Activated T-cell treated with anti-CD3 and anti-CD28 coated beads for 1 hour (primary cell): ENCODE data around the gene RBM33.

ENCODE experiments used
- DNase-seq: peaks from one replicate; pipeline ENCODE4 v3.0.0-alpha.2; 2020; ENCODE audit warnings: low read depth

RBM33 gene

DNA sequence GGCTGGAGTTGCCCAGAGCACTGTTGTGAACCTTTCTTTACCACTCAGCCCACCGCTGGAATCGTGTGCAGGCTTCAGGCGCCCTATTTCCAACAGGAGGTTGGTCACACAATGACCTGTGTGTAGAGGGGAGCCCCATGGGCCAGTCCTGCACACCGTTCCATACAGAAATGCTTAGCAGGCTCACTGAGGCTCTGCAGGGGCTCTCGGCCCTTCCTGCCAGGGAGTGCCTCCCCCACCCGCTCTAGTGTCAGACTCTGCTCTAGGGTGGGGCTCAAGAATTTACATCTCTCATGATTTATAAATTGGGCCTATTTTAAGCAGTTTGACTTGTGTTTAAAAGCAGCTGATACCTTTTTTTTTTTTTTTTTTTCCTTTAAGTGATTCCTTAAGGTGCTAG lies 125.8 kb downstream of the RBM33 start:
- DNase-seq: no peak

DNA sequence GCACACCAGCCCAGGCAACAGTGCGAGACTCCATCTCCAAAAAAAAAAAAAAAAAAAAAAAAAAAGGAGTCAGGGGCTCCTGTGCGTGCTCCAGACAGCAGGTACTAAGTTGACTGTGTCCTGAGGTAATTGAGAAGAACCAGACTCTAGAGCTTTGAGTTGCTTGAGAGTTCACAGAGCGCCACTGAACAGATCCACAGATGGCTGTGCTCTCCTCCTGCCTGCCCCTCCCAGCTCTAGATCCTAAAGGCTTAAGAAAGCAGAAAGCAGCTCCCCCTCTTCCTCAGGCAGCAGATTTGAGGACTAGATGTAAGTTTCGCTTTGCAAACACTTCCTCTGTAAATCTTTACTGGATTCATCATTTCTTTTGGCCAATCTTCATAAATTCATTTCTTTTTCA lies 129.1 kb downstream of the RBM33 start:
- no peak for DNase-seq

DNA sequence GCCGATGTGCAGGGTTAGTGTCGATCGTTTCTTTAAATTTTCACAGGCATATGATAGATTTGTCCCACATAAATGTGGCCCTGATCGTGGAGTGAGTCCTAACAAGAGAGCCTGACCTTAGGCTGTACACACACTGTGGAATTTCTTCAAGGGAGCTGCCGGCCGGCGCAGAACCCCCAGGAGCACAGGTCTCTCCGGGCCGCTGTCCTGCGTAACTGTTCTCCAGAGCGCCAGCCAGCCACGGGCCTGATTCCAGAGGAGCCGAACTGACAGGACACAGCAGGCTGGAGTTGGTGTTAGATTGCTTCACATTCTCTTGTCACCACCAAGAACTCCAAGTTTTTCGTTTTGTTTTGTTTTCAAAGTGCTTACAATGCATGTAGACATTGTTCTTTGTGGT lies 130.5 kb downstream of the RBM33 start:
- DNase-seq: no peak

DNA sequence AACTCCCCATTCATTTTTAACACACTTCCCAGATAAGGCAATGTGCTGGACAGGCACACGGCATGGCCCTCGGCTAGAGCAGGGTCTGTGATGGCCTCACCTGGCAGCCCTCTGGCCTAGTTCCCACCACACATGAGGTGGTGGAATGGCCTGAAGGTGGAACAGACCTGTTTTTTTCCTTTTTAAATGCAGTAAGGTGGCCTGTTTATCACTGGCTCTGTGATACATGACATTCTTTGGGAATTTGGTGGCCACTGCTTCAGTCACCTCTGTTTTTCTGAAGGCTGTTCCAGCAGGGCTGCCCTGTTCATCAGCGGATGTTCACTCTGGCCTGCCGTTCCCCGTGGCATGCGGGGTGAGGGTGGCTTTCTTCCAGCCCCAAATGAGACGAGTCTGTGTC lies 131.2 kb downstream of the RBM33 start:
- no peak for DNase-seq

DNA sequence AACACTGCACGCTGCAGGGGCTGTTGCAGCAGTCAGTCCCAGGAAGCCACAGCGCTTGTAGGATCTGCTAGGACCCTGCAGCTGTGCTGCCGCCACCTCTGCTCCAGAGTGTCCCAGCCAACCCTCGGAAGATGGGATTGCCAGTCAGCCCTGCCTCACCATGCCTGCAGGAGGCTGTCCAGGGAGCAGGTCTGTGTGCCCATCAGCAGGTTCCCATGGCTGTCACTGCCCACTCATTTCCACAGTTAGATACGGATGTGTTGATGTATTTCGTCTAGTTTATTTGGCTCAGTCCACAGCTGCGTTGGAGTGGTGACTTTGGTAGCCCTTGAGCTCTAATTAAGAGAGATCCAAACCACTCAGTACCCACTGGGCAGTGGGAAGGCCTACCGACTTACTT lies 132.1 kb downstream of the RBM33 start:
- DNase-seq: no peak

DNA sequence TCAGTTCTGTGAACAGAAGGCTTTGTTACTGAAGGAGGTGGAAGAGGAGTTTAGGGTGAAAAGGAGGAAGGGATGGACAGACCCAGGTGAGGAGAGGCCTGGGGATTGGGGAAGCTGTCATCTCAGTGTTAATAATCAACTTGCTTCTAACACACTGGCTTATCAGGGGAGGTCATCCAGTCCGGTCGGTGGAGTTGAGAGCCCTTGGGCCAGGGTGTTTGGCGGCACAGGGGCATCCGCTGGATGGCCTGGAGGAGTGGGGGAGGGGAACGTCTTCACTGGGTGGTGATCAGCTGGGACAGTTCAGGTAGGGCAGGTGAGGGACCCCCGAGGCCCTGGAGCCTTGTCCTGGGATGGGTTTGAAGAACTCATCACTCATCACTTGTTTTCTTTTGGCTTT lies 133.9 kb downstream of the RBM33 start:
- DNase-seq: no peak

DNA sequence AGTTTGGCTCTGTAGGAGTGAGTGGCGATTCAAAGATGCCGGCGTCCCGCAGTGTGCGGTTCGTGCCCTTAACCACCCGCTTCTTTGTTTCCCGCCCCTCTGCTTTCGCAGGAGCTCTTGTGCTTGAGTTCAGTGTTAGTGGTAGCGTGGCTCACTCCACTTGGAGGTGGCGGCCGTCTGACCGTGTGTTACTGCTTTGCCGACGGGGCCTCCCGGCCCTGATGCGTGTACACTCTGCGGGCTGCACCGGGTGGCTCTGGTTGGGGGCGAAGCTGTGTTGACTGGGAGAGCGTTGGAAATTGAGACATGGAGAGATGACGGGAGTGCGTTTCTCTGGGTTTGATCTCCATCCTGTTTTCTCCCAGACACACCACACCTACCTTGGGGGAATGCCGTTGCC lies 136.4 kb downstream of the RBM33 start:
- no peak for DNase-seq

DNA sequence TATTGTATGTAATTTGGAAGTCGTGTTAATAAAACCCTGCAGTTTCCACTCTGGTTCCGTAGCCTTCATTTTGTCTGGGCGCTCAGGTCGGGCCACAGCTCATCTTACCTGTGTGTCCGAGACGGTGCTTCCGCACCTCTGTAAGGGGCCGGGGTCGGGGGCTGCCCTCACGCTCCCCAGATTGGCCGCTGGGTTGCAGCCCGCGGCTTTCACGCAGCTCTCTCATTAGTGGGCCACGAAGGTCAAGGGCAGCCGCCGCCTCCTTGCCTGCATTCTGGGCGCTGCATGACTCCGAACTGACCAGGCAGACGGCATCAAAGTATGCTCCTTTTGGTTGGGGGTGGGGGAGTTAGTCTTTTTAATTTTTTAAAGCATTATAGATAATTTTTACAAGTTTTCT lies 137.0 kb downstream of the RBM33 start:
- no peak for DNase-seq

DNA sequence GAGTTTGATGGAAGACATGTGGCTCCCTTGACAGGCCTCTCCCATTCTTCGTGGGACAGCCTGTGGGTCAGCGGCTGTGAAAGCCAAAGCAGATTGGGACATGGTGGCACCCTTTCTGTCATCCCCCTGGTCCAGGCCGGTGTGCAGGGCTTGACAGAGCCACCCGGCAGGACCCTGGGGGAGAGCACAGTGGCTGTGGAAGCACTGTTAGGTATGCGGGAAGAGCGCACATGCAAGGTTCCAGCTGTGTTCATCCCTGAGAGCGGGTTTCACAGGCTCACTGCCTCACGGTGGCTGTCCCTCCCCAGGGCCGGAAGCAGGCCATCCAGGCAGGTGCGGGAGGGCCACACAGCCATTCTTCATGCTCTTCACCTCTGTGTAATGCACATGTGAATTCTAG lies 138.0 kb downstream of the RBM33 start:
- no peak for DNase-seq

DNA sequence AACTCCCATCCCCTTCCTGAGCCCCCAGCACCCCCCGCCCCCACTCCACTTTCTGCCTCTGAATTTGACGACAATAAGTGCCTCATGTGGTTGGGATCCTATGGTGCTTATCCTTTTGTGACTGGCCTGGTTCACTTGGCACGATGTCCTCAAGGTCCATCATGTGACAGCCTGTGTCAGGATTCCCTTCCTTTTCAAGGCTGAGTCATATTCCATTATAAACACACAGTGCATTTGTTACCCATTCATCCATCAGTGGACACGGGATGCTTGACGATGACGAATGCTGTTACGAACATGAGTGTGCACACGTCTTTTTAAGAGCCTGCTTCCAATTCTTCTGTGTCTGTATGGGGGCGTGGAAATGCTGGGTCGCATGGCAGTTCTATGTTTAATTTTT lies 141.1 kb downstream of the RBM33 start:
- no peak for DNase-seq

DNA sequence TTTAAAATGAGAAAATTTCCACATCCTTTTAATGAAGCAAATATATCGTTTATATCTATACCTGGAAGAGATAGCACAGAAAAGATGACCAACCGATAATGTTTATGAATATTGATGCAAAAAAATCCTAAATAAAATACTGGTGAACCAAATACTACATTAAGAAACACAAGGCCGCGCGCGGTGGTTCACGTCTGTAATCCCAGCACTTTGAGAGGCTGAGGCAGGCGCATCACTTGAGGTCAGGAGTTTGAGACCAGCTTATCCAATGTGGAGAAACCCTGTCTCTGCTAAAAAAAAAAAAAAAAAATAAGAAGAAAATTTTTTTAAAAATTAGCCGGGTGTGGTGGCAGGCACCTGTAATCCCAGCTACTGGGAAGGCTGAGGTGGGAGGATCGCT lies 142.0 kb downstream of the RBM33 start:
- no peak for DNase-seq

DNA sequence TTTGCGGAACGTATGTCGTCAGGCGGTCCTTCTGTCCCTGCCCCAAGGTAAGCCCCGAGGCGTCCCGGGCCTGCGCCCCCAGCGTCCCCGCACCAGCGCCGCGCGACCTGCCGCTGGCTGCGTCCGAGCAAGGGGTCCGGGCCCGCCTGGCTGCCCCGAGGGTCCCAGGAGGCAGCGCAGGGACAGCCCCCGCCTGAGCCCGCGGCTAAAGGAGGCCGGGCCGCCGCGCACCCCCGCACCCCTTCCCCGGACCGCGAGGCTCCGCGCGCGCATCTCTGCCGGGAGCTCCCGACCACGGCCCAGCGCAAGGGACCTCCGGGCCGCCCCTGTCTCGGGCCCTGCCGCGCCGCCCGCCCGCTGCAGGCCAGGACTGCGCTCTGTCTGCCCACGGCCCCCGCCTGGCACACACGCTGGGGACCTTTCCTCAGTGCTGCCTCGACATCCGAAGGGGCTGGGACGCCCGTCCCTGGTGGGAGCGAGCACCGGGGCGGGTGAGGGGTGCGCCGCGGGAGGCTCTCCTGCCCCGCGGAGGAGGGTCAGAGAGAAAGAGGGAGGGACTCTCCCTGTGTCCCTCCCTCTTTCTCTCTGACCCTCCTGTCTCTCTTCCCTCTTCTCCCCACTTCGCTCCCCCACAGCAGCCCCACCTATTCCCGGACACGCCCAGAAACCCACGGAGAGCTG lies 142.8 kb downstream of the RBM33 start:
- DNase-seq: no peak

DNA sequence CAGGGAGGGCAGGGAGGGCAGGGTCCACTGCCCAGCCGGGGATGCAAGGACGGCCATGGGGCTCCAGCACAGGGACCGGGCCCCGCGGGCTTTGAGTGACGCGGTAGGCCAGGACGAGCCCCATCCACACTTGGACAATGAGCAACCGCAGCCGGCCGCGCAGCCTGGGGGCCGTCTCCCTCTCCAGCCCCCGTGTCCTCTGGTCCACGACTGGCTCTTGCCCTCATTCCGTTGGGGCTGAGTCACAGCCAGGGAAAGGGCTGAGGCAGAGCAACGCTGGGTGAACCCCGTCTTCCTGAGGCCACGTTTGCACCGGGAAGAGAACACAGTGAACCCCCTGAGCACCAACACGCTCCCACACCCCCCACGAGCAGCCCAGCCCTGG lies 144.1 kb downstream of the RBM33 start:
- no peak for DNase-seq

DNA sequence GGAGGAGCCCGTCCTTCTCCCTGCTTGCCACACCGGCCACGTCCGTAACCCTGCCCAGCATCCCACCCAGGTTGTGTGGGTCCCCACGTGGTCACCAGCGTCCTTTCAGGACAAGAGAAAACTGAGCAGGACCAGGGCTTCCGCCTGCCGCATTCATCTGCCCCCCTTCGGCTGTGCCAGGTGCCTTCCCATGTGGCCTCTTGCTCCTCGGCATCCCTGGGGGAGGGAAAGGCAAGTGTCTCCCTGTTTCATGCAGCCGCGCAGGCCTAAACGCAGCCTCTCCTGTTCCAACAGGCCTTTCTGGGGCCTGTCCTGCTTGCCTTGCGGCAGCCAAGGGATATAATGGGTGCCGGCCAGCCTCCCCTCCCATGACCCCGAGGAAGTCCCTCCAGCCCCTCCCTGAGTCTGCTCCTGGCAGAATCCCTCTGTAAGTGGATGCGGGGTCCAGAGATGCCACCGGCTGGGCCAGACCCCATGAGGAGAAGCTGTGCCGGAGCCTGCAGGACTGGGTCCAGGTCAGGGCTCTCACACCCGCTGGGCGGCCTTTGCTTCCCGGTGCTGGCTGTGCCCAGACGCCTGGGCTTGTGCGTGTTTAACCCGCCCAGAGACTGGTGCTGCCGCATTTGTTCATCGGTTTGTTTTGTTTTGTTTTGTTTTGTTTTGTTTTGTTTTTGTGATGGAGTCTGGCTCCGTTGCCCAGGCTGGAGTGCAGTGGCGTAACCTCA lies 144.7 kb downstream of the RBM33 start:
- no peak for DNase-seq

DNA sequence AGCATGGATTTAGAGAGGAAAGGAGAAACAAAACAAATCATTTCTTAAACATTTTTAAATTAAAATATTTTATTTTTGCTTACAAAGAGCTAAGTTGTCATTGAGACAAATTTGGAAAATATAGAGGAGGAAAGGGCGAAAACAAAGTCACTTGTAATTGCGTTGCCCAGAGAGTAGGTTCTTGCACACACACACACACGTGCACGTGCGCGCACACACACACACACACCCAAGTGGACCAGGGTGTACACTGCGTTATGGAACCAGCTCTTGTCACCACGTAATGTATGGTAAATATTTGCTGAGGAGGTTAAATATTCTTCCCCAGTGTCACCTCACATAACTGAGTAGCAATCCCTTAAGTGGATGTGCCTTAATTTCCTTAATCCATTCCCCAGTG lies 146.2 kb downstream of the RBM33 start:
- DNase-seq: no peak

DNA sequence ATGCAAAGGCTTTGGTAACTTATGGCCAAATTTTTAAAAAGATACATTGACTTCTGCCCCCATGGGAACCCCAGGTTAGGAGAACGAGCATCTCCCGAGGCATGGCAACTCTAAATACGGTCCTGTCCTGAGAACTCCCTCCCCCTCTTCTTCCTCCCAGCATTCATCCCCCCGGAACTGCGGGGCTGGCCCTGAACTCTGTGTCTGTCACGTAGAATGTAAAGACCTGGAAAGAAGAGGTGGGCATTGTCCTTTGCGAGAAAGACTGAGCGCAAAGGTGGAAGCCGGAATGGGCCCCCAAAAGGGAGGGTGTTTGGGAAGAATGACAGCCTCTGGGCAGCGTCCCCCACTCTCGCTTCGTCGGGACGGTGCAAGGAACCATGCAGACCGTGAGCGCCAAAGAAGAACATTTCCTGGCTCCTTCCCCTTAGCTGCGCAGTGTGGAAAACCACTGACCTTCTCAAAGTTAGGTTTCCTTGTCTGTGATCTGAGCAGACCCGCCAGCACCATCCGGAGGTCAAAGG lies 146.8 kb downstream of the RBM33 start:
- DNase-seq: no peak

DNA sequence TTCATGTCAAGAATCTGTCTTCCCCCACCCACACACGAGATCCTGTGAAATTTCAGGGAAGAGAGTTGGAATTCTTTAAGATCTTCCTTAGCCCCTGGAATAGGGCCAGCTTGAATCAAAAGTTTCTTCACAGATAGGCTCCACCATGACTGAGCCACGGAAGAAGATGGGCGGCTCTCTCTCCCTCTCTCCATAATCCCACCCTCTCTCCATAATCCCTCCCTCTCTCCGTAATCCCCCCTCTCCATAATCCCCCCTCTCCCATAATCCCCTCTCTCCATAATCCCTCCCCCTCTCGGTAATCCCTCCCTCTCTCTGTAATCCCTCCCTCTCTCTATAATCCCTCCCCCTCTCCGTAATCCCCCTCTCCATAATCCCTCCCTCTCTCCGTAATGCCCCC lies 147.4 kb downstream of the RBM33 start:
- no peak for DNase-seq

DNA sequence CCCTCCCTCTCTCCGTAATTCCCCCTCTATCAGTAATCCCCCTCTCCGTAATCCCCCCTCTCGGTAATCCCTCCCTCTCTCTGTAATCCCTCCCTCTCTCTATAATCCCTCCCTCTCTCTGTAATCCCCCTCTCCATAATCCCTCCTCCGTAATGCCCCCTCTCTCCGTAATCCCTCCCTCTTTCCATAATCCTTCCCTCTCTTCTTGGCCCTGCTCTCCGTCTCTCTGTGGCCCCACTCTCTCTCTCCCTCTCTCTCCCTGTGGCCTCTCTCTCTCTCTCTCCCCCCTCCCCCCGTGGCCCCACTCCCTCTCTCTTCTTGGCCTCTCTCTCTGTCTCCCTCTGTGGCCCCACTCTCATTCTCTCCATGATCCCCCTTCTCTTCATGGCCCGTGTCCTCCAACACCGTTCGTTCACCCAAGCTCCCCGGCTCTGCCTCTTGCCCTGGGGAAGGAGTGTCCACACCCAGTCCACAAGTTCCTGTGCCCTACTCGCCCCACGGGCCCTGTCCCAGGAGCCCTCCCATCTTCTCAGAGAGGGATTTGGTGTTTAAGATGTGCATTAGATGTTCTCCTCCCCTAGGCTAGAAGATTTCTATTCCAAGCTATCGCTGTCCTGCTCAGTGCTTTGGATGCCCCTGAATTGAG lies 148.0 kb downstream of the RBM33 start:
- DNase-seq: no peak

DNA sequence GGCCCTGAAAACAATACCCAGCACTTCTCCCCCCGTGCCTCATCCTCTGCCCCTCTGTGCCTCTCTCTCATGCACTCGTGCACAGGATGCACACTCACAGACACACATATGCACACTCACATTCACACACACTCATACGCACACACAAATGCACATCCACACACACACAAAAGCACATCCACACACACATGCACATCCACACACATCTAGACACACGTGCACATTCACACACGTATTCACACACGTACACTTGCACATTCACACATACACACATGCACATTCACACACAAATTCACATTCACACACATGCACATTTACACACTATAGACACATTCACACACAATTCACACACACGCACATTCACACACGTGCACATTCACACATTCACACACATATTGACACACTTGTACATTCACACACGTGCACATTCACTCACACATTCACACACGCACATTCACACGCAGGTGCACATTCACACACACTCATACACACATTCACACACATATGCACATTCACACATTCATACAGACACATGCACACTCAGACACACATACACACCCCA lies 148.6 kb downstream of the RBM33 start:
- DNase-seq: no peak

DNA sequence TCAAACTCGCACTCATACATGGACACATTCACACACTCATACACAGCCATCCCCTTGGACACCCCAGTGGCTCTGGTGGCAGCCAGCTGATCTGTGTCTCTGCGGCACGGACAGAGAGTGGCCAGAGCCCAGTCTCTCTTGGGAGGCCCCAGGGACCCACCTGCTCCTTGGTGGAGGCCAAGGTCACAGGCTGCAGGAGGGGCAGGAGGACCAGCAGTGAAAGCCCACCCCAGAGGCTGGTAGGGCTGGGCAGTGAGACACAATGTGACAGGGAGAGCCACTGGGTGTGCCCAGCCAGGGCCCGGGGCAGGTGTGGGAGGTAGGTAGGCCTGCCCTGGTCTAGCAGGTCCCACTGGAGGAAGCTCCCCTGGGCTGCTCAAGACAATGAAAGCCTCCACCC lies 149.3 kb downstream of the RBM33 start:
- no peak for DNase-seq

DNA sequence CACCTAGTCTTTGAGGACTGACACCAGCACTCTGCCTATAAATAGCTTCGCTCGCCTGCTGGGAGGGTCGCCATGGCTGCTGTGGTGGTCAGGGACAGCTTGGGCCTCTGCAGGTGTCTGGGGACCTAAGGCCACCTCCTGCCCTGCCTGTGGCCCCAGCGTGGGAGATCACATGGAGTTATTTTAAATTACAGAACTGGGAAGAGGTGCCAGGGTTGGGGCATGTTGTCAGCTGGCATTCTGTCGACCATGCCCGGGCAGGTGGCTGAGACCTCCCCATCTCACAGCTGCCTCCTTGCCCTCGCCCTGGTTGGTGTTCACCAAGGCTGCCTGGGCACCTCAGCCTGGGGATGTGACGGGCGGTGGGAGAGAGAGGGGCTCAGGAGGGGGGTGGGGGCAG lies 149.7 kb downstream of the RBM33 start:
- DNase-seq: no peak

DNA sequence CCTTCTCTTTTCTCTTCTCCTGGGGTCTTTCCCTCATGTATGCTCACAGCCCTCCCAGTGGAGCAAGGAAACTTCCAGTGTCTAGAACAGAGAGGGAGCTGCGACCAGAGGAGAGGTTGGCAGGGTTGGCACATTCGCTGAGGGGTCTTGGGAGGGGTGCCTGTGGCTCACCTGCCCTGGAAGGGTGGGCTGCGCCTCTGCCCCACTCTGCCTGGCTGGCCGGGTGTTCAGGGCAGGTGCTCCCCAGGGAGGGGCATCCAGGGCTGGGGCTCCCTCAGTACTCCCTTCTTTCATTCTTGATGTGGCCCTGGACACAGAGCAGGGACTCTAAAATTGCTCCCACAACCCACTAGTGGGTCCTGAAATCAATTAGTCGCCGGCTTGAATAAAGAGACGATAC lies 150.9 kb downstream of the RBM33 start:
- no peak for DNase-seq

DNA sequence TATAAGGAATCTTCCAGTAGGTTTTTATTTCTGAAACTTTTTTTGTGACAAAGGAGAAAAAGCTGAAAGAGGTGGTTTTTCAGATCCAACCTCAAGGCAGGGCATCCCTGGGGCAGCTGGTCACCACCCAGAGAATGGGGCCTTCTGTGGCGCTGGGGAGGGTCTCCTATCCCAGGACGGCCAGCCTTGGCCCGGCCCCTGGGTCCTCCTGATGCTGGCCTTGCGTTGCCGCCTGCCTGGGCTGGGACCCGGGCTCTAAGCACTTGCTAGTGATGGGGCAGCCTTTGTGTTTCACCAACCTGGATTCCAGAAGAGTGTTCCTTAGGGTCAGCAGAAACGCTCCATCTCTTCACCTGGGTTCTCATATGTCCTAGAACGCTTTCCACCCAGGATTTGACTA lies 151.5 kb downstream of the RBM33 start:
- no peak for DNase-seq
